ENCODE data around the gene NSF.

Gene NSF

DNA sequence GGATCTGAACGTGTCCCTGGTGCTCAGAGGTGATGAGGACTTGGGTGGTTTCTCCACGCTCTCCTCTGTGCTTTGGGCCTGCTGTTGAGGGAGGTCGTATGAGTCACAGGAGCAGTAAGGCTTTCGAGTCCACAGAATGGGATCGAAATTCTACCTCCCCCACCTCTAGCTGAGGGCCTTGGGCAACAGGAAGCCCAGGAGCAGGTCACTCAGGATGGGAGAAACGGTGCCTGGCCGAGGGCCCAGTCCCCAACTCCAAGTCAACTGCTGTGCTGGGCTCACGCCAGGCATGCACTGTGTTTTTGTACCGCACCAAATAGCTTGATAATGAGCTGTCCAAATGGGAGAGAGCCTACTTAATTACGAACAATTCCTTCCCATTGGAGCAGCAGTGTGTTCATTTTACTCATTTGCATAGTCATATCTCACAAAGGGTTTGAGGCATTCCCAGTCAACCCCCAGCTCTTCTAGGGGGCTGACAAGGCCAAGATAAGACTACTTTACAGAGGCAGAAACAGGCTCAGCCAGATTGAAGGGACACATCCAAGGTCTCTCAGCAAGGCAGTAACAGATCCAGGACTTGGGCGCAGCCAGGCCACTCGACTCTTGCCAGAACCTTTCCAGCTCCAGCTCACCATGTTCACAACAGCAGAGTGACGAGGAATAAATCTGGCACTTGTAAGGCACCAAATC lies 174.4 kb downstream of the NSF start:
- H3K4me3 ChIP-seq (replicated peaks; ENCODE audit: insufficient read depth, low read length): no peak overlapping the region
- DNase-seq (ENCODE audit: low read depth in 1 of 2, low spot score in 1 of 2): no peak
- TF ChIP-seq SPI1 (IDR thresholded peaks at IDR 0.05; ENCODE audit: borderline replicate concordance, low read depth) (no peak), GABPA (IDR thresholded peaks at IDR 0.05; ENCODE audit: low read depth) (no peak), CTCF (IDR thresholded peaks at IDR 0.05; ENCODE audit: insufficient read depth, low read length) (no peak), POLR2AphosphoS5 (IDR thresholded peaks at IDR 0.05; ENCODE audit: low read depth) (no peak), REST (IDR thresholded peaks at IDR 0.05; ENCODE audit: insufficient replicate concordance, low read depth) (no peak)
- peaks cover 2% of the 10 kb centered on the region for H3K27me3 ChIP-seq (ENCODE audit: insufficient read depth, poor library complexity, severe bottlenecking)
- H3K27ac ChIP-seq (replicated peaks): no peak overlapping the region

DNA sequence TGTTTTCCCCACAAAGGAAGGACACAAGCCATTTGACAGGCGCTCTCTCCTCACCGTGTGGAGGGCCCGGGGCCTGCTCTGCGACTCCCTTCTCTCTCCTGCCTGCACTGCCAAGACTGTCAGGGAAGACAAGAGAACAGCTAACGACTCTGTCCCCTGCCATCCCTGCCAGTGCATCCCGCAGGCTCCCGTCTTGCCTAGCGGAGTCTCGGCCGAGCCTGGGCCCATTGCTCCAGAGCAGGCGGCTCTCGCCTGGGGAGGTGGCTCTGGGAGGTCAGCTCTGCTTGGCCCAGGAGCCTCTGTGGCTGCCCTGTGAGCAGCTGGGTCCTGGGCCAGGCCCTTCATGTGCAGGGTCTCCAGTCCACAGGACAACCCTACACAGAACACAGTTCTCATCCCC lies 175.0 kb downstream of the NSF start:
- no peak overlapping the region for H3K27ac ChIP-seq (replicated peaks)
- peaks cover 8% of the 10 kb centered on the region for H3K27me3 ChIP-seq (ENCODE audit: insufficient read depth, poor library complexity, severe bottlenecking)
- TF ChIP-seq CTCF (IDR thresholded peaks at IDR 0.05; ENCODE audit: insufficient read depth, low read length) (no peak), GABPA (IDR thresholded peaks at IDR 0.05; ENCODE audit: low read depth) (no peak), SPI1 (IDR thresholded peaks at IDR 0.05; ENCODE audit: borderline replicate concordance, low read depth) (no peak), POLR2AphosphoS5 (IDR thresholded peaks at IDR 0.05; ENCODE audit: low read depth) (no peak), REST (IDR thresholded peaks at IDR 0.05; ENCODE audit: insufficient replicate concordance, low read depth) (no peak)
- DNase-seq (ENCODE audit: low read depth in 1 of 2, low spot score in 1 of 2): no peak
- H3K4me3 ChIP-seq (replicated peaks; ENCODE audit: insufficient read depth, low read length): no peak overlapping the region

DNA sequence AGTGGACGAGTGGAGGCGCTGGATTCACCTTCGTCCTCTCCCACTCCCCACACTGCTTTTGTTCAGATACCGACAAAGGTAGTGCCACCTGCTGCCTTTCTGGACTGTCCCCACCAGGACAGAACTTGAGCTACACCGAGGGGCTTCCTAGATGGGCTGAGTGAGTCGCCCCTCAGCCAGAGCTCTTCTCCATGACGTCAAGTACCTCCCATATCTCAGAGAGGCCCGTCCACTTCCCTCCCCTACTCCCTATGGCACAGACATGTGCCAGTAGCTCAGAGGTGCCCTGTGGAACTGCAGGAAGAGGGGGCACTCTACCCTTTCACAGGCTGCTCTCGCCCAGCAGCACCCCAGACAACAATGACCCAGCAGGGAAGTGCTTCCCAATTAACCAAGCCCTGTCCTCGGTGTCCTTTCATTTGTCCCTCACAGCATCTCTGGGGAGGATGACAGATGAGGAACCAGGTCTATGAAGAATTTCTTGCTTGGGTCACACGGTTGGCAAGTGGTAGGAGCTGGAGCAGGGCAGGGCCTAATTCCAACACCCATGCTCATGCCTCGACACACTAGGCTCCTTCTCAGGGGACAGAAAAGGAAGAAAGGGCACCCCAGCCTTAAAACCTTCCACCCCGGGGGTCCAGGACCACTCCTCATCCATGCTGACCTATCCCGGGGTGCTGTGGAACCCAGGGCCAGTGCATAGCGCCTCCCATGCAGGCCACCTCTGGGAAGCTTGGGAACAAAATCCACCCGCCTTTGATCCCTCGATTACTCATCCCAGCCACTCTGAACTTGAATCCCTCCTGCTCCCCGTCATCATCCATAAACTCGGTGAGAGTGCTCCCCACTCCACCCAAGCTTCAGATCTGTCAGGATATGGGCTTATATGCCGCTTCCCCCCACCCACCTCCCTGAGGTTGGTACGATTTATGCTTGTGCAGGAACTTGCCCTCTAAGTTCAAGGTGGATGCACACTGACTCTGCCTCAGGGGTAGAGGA lies 176.3 kb downstream of the NSF start:
- Histone ChIP-seq H3K27me3 (ENCODE audit: insufficient read depth, poor library complexity, severe bottlenecking) (peaks cover 13% of the 10 kb centered on the region), H3K4me3 (replicated peaks; ENCODE audit: insufficient read depth, low read length) (no peak overlapping the region), H3K27ac (replicated peaks) (no peak overlapping the region)
- DNase-seq (ENCODE audit: low read depth in 1 of 2, low spot score in 1 of 2): no peak
- no peak for TF ChIP-seq POLR2AphosphoS5 (IDR thresholded peaks at IDR 0.05; ENCODE audit: low read depth)
- no peak for TF ChIP-seq SPI1 (IDR thresholded peaks at IDR 0.05; ENCODE audit: borderline replicate concordance, low read depth)
- no peak for TF ChIP-seq GABPA (IDR thresholded peaks at IDR 0.05; ENCODE audit: low read depth)
- TF ChIP-seq CTCF (IDR thresholded peaks at IDR 0.05; ENCODE audit: insufficient read depth, low read length): no peak
- no peak for TF ChIP-seq REST (IDR thresholded peaks at IDR 0.05; ENCODE audit: insufficient replicate concordance, low read depth)

Data from HL-60 (cell line).